Sciatic nerve (tissue), 2 donors: ENCODE measurements around the gene COL6A5. TPM values are rescaled to one million over a fixed set of nuclear protein-coding genes. Genes with fewer than 3 reads are reported as not detected.

Source experiments
- ATAC-seq: fragments of 200-7000 bp; cut with Tn5 transposase; one replicate; pipeline ENCODE4 v1.9.1; 2020; ENCODE audit warnings: mild to moderate bottlenecking, moderate library complexity
- DNase-seq: peaks from one replicate; pipeline ENCODE4 v3.0.0-alpha.2; 2020; ENCODE audit warnings: low spot score
- intact Hi-C: fragments of 100-400 bp; cut with DNase I; formaldehyde crosslinking; loops from one replicate; pipeline ENCODE4 v1.14.2; 2022
- total RNA-seq: library from RNA; stranded (reverse); fragmentation: NEBNext Ultra II Directional; extraction: Animal tissue kit (Norgen Biotek cat#: 25700); gene quantifications from one replicate; pipeline ENCODE4 v1.2.1, GENCODE V29; 2021
- donor health status: DM: no; HTN: no; CAD: no.
- donor health status: DM: no; HTN: no; CAD: no.

The COL6A5 gene
- total RNA-seq, 1 donor from 2014 or later = not detected

DNA sequence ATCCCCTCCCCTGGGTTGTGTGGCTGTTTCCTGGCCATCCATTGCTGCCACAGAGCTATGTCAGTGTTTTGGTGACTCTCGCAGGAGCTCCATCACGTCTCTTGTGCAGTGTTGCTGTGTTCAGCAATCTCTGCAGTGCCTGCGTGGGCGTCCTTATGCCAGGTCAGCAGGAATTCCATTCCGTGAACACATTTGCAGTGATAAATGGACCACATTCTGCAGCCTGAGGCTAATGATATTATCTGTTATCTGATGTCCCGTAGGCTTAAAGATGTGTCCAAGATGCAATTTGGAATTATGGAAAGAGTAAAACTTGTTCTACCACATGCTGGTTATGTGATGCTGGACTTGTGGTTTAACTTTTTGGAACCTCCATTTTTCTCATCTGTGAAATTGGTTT is 146.0 kb downstream of the COL6A5 start:
- intact Hi-C loops = no loop called here
- ATAC-seq (no peak), DNase-seq (no peak)

DNA sequence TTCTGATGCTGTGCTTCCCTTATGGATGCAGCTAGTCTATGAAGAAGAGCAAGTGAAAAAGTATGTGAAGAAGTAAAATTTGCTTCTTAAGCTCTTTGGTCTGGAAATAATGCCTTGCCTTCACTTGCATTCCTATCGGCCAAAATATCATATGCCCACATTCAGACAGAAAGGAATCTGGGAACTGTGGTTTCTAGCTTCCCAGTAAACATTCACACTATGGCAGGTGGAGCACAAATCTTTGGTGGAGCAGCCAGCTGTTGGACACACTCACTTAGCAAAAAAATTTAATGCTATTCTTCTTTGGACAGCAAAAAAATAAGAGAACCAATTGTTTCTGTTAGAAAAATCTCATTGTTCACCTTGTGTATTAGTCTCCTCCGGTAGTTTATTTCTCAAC is 159.2 kb downstream of the COL6A5 start:
- ATAC-seq = no peak
- DNase-seq = no peak
- intact Hi-C loops = no loop called here

DNA sequence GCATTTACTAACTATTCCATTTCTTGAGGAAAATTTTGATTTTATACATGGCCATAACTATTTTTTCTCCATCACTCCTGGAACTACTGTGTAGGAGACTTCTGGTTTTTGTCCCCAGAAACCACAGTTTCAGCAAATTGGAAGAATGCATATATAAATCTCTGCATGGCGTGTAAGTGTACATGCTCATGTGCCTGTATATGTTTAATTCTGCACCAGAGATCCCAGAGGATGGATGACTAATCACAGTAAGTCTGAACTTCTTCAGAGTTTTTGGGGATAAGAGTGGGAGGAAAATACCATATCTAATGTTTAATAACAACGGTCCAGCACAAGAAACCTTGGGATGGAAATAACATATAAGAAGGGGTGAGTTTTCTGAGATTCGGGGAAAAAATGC is 160.6 kb downstream of the COL6A5 start:
- ATAC-seq = no peak
- intact Hi-C loops = no loop called here
- no peak for DNase-seq

DNA sequence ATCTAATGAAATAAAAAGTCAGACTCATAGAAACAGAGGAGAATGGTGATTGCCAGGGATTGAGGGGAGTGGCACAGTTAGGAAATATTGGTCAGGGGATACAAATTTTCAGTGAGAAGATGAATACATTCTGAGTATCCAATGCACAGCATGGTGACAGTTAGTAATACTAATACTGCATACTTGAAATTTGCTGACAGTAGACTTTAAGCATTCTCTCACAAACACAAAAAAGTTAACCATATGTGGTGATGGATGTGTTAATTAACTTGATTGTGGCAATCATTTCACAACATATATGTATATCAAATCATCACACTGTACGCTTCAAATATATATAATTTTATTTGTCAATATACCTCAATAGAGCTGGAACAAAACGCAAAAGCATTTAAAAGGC is 162.3 kb downstream of the COL6A5 start:
- intact Hi-C loops = no loop called here
- ATAC-seq = no peak
- no peak for DNase-seq

DNA sequence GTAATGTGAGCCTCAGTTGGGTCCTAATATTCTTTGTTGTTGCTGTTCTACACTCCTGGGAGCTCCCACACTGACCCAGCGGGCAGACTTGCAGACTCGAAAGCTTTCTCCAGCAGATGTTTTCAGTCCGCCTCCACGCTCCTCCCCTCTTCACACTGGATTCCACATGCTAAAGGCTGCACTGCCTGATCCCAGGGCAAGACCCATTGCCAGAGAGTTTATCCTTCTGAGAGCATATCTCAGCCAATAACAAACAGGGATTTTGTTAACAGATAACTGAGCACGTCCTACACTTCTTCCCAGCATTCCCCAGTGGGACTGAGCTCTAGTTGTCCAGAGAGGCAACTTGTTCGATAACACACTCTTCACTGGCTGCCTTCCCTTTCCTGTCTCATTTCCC is 163.5 kb downstream of the COL6A5 start:
- peak; percentile 67 for ATAC-seq
- intact Hi-C loops = no loop called here

DNA sequence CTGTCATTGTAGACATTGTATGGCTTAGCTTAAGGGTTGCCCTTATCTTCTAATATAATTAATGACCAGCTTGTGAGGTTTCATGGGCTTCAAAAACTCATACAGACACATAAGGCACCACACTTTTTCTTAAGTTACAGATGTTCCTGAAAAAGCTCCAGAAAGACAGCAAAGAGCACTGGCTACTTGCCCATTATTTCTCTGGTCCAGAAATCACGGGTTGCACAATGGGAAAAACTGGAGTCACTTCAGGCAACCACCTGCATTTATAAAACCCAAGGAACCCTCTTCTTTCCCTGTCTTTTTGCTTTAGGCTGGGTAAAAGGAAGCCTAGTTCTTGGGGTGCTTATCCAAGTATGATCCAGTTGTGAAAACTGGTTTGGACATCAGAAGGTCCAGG is 169.2 kb downstream of the COL6A5 start:
- no peak for ATAC-seq
- intact Hi-C loops = no loop called here

More for the DNA sequence above, 163.5 kb downstream of the COL6A5 start:
- DNase-seq = no peak

DNA sequence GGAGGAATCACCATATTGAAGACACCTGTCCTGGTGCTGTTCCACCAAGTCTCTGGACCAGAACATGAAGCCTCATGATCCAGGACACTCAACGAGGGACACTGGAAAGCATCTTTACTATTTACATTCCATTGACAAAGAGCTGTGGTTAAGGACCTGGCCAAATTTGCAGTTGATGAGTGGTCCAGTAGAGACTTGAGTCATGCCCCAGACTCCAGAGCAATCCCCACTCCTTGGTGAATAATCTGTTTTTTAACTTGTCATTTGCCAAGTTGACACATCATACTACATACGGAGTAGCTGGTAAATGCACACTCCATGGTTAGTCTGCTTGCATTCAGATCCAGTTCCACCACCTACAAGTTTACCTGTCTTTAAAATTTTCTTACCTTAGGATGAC is 170.3 kb downstream of the COL6A5 start:
- ATAC-seq = no peak

More for the DNA sequence above, 169.2 kb downstream of the COL6A5 start:
- no peak for DNase-seq

DNA sequence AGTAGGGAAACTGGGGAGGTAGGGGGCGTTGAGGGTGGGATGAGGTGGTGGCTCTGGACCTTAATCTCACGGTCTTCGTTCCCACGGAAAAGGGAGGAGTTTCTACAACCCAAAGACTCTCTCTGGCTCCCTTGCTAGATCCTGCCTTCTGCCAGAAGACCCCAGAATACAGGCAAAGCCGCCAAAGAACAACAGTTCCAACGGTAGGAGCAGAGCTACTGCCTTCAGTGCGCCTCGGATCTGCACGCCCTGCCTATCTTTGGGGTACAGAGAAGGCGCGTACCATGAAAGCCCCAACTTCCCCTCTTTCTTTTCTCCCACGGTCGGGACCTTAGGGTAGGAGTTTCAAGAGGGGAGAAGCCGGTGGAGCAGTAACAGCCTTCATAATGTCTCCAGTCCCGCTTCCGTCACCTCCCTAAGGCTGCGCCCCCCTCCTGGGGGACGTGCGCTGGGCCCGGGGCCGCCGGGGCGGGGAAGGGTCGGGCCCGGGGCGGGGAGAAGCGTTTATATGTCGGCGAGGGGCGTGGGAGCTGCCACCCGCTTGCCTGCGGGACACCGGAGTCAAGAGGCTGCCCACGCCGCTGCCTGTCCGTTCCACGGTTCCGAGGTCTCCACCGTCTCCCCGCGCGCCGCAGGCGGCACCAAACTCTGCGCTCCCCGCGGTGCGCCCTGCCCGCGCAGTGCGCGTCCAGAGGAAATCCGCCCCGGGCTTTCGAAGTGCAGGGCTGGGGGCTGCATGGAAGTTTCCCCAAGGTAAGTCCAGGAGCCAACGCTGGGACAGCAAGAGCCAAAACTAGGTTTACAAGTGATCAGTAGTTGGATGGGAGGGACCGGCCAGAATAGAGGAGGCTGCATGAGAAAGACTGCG is 171.4 kb downstream of the COL6A5 start, which contains the start of gene COL6A6:
COL6A6 (plus strand) TSS at position 533 of the 868 bp plus-strand sequence. CDS start 43,188 bp downstream, outside the sequence.
- intact Hi-C loops = no loop called here
- DNase-seq = no peak
- ATAC-seq = no peak

More for the DNA sequence above, 170.3 kb downstream of the COL6A5 start:
- DNase-seq = no peak
- intact Hi-C loops = no loop called here

DNA sequence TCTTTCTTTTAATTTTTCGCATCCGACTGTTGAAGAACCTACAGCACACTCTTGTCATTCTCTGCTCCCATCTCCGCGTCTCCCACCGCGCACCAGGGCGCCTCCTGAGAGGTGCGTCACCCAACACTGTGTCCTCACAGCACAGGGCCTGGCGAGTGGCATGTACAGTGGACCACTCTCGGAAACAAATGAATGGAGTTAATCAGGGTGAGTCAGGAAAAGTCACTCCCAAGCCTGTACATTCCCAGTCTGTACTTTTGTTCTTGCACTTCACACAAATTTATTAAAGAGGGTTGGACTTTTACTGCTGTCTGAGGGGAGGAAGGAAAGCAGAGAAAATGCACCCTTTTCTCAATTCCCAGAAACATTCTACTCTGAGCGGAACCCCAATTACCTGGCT is 172.1 kb downstream of the COL6A5 start:
- intact Hi-C loops = no loop called here
- DNase-seq = no peak
- no peak for ATAC-seq

DNA sequence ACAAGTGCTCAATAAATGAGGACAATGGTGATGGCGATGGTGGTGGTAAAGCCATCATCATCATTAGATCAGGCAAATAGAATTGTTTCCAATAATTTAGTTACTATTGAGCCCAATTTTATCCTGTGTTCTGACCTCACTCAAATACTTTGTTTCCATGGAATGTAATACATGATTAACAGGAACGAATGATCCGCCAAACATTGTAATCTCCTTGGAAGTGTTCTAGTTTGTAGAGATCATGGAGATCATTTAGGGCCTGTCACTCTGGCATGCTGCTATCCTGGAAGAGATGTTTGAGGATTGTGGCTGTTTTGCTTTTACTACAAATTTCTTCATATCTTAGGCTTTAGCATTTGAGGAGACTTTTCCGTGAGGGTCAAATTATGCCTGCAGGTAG is 174.3 kb downstream of the COL6A5 start:
- intact Hi-C loops = no loop called here
- ATAC-seq = no peak
- DNase-seq = no peak

DNA sequence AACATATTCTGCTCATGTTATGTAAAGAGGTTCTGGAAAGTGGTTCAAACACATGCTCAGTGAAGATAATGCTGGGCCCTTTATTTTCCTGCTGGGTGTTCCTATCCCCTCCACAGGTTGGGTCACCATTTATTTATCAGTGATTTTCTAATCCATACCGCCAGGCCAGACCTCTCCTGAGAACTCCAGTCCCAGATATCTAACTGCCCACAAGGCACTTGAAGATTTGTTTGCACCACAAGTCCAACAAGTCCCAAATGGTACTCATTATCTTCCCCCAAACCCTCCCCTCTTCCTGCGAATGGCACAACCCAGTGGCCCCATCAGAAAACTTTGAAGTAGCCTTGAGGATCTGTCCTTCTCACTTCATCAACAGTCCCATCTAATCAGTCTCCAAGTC is 176.9 kb downstream of the COL6A5 start:
- DNase-seq = no peak
- intact Hi-C loops = no loop called here
- no peak for ATAC-seq

DNA sequence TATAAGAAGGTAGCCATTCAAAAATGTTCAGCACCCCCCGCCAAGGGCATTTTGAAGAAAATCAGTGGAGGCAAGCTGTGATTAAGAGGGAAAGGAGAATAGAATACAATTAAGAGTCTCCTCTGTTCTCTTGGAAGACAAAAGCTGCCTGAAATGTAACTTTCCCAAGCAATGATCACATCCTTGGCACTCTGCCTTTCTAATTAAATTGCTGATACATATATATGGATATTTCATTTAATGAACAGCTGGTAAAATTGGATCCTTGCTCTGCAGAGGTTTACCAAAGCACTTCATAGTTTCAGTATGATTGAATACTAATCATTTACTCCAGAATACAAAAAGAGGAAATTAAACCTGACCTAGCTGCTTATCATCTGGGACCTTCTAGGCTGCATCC is 182.0 kb downstream of the COL6A5 start:
- no peak for ATAC-seq
- intact Hi-C loops = no loop called here
- DNase-seq = no peak

DNA sequence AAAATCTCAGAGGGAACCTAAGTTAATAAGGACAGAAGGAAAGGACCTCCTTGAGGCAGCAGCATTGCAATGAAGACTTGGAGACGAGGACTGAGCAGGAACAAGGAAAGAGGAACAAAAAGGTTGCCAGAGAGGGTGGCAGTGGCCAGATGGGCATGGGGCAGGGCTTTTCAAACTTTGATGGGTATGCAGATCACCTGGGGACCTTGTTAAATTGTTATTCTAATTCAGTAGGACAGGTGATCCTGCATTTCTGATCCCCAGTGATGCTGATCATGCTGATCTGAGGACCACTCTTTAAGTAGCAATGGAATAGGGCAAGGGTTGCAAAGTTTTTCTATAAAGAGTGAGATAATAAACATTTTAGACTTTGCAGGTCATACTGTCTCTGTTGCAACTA is 182.6 kb downstream of the COL6A5 start:
- intact Hi-C loops = no loop called here
- ATAC-seq = no peak

DNA sequence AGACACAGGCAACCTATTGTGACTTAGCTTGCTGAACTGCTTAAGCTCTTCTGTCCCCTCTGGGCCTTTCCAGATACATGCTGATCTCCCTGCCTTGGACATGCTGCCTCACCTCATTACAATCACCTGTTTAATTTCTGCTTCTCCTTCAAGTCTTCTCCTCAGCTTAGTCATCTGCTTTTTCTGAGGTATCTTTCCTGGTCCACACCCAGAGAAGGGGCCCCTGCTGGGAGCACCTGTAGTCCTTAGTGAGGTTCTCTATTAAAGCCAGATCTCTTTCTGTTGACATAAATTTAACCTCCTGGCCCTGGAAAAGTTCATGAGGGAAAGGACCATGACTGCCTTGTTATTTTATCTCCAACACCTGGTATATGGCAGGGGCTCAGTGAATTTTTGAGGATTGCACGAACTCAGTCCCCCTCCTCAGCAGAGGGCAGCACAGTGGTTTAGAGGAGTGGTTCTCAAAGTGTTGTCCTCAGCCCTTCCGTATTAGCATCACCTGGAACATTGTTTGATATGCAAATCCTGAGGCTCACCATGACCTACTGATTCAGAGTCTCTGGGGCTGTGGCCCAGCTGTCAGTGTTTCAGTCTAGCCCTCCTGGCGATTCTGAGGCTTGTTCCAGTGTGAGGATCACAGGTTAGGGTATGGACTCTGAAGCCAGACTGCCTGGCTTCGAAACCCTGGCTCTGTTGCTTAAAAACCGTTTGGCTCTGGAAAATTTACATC is 184.2 kb downstream of the COL6A5 start:
- intact Hi-C loops = no loop called here
- no peak for DNase-seq
- no peak for ATAC-seq

More for the DNA sequence above, 182.6 kb downstream of the COL6A5 start:
- DNase-seq = no peak

DNA sequence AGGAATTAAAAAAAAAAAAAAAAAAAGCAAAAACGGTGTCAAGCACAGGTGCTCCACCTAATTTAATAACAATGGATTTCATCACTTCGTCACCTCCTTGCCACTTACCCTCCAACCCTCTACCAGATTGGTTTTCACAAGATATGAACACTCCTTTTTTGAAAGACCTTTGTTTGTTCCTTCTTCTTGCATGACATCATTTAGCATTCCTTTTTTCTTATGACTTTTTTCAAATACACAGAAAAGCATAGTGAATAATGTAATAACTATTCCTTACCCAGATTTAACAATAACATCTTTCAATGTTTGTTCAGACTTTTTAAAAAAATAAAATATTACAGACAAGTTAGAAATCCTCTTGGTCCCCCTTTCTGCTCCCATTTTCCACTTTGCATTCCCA is 187.8 kb downstream of the COL6A5 start:
- DNase-seq (no peak), ATAC-seq (no peak)
- intact Hi-C loops = no loop called here

Other genes starting within 250 kb of the COL6A5 start
- gene COL6A6, start 171.5 kb downstream of the COL6A5 start, total RNA-seq = 0.31 TPM